HepG2 (cell line): Measurements from ENCODE around the gene SRCIN1. TPM values are rescaled to one million over a fixed set of nuclear protein-coding genes. Genes with fewer than 3 reads are reported as not detected.
"Not testable (repeated sequence)": the region's sequence is repeated elsewhere in the genome, so short reads cannot be mapped to it uniquely, and the experiment has no call there.

Experiments
- ATAC-seq: fragments of 200-7000 bp; cut with Tn5 transposase; 3 replicates; pipeline ENCODE4 v1.9.1; 2020; ENCODE audit warnings: mild to moderate bottlenecking, moderate library complexity
- BruUV-seq: library from RNA; stranded (reverse); fragments of 400-500 nt; replicated peaks from 2 replicates; lab custom pipeline; 2021; lab: Mats Ljungman, UMichigan
- CTCF ChIA-PET: fragments of 300-600 bp; formaldehyde crosslinking; extraction: SDS; loops from one replicate; lab custom pipeline; 2021; ENCODE audit warnings: low total read pairs, inconsistent platforms, low intra/inter-chr PET ratio; lab: Yijun Ruan, JAX
- POLR2A ChIA-PET: fragments of 350-600 bp; sonication (Branson Sonifier 250); formaldehyde crosslinking; loops from one replicate; lab custom pipeline; 2020; ENCODE audit warnings: antibody characterized with exemption, inconsistent platforms; lab: Yijun Ruan, JAX
- DNase-seq: peaks from one replicate; pipeline ENCODE4 v3.0.0-alpha.2; 2015; ENCODE audit warnings: low spot score
- FAIRE-seq: peaks from 3 replicates; lab custom pipeline; 2011; peaks lifted over from hg19 to GRCh38; lab: Jason Lieb, UNC
- H2AFZ ChIP-seq: one replicate; pipeline ENCODE4 v1.6.1; 2011; ENCODE audit warnings: low read length, inconsistent platforms
- H3K27ac ChIP-seq: fragments of 300-600 bp; 3 replicates; pipeline ENCODE4 v1.8.0; 2011; ENCODE audit warnings: mixed run types, mild to moderate bottlenecking, mixed read lengths, low read length, inconsistent platforms; ENCODE audit not compliant: insufficient read depth; ENCODE audit errors: extremely low read length
- H3K27me3 ChIP-seq, 2 experiments: fragments of 200-600 bp in 1 of 2; 2 replicates in 1 of 2; 3 replicates in 1 of 2; pipeline versions ENCODE4 v1.6.0 to v1.8.0; 2011; ENCODE audit warnings: low read length in 2 of 2, mild to moderate bottlenecking in 2 of 2, moderate library complexity in 2 of 2, inconsistent platforms in 1 of 2; ENCODE audit not compliant: insufficient read depth in 2 of 2, control insufficient read depth in 1 of 2
- H3K36me3 ChIP-seq, 2 experiments: fragments of 200-600 bp in 1 of 2; replicated peaks in 1 of 2; 2 replicates in 1 of 2; 3 replicates in 1 of 2; pipeline versions ENCODE4 v1.5.1 to v1.8.0; 2011; ENCODE audit warnings: low read length in 2 of 2, inconsistent platforms in 1 of 2; ENCODE audit not compliant: insufficient read depth in 2 of 2, control insufficient read depth in 1 of 2
- H3K4me1 ChIP-seq: 2 replicates; pipeline ENCODE4 v1.5.1; 2012; ENCODE audit warnings: low read length, inconsistent platforms; ENCODE audit not compliant: insufficient read depth
- H3K4me2 ChIP-seq: 2 replicates; pipeline ENCODE4 v1.6.0; 2011; ENCODE audit warnings: low read depth, low read length, inconsistent platforms
- H3K4me3 ChIP-seq, 3 experiments: fragments of 200-600 bp in 1 of 3; sonication (generic), shearing (Covaris generic) in 1 of 3; replicated peaks in 1 of 3; 2 replicates each; pipeline ENCODE4 v1.5.1; 2011 to 2016; ENCODE audit warnings: low read length in 3 of 3, inconsistent platforms in 2 of 3, low read depth in 2 of 3, mild to moderate bottlenecking in 2 of 3, control low read depth in 1 of 3, mixed read lengths in 1 of 3; ENCODE audit not compliant: insufficient read depth in 1 of 3
- H3K79me2 ChIP-seq: one replicate; pipeline ENCODE4 v1.6.1; 2011; ENCODE audit warnings: low read length, inconsistent platforms; ENCODE audit not compliant: insufficient read depth
- H3K9ac ChIP-seq: 2 replicates; pipeline ENCODE4 v1.6.0; 2011; ENCODE audit warnings: mild to moderate bottlenecking, low read depth, low read length, inconsistent platforms; ENCODE audit not compliant: insufficient read depth
- H3K9me3 ChIP-seq: 2 replicates; pipeline ENCODE4 v1.5.1; 2012; ENCODE audit warnings: mild to moderate bottlenecking, low read length
- H4K20me1 ChIP-seq: 2 replicates; pipeline ENCODE4 v1.6.0; 2011; ENCODE audit warnings: inconsistent platforms, mild to moderate bottlenecking, low read length, moderate library complexity; ENCODE audit not compliant: insufficient read depth
- ZNF460 ChIP-seq: sonication (generic); formaldehyde crosslinking; IDR thresholded peaks from 2 replicates; pipeline ENCODE4 v1.5.1; 2020; ENCODE audit warnings: missing genetic modification reagents, mild to moderate bottlenecking, borderline replicate concordance
- ZNF543 ChIP-seq: sonication (generic); formaldehyde crosslinking; IDR thresholded peaks from 2 replicates; pipeline ENCODE4 v1.4.0; 2020; ENCODE audit warnings: mild to moderate bottlenecking, missing genetic modification reagents
- ZNF841 ChIP-seq: sonication (generic); formaldehyde crosslinking; IDR thresholded peaks from 2 replicates; pipeline ENCODE4 v1.8.1; 2023; ENCODE audit warnings: missing genetic modification reagents, borderline replicate concordance
- WGBS: methylation state at CpG from one replicate; pipeline ENCODE4 v1.1.6; 2017; ENCODE audit warnings: low lambda C conversion rate; 5-methylcytosine and 5-hydroxymethylcytosine counted together
- in situ Hi-C: cut with HindIII; loops from 2 replicates; pipeline ENCODE4 v1.10.0; 2017; ENCODE audit warnings: low pct_unique_long_range_greater_than_20kb; ENCODE audit not compliant: extremely low pct_ligation_motif_present
- intact Hi-C: fragments of 100-400 bp; cut with micrococcal nuclease; formaldehyde crosslinking; loops from one replicate; pipeline ENCODE4 v1.10.0; 2022; ENCODE audit not compliant: unreplicated experiment
- polyA plus RNA-seq, 8 experiments: library from polyadenylated mRNA; depleted of rRNA in 3 of 8; stranded (reverse) in 7 of 8; unstranded in 1 of 8; fragments of >200 nt; fragmentation: Illumina TruSeq in 4 of 8; extraction: Trizol in 4 of 8; gene quantifications; 2 replicates each; pipeline versions ENCODE4 v1.2.1 to v1.2.3, GENCODE V29; 2011 to 2016; ENCODE audit warnings: low read depth in 4 of 8, missing spikeins in 1 of 8, mixed read lengths in 1 of 8; ENCODE audit not compliant: insufficient read depth in 1 of 8
- total RNA-seq, 5 experiments: library from RNA; depleted of rRNA; stranded (reverse); fragments of >200 nt; fragmentation: Illumina TruSeq; extraction: Trizol; gene quantifications; 2 replicates each; pipeline ENCODE4 v1.2.3, GENCODE V29; 2016; ENCODE audit warnings: low read depth in 1 of 5

Gene SRCIN1
- total and polyA plus RNA-seq, 2 of the 13 experiments (the other 11 are each of a cell fraction or from before 2014, with no cell fraction given): 1.2 to 9.6 TPM

DNA sequence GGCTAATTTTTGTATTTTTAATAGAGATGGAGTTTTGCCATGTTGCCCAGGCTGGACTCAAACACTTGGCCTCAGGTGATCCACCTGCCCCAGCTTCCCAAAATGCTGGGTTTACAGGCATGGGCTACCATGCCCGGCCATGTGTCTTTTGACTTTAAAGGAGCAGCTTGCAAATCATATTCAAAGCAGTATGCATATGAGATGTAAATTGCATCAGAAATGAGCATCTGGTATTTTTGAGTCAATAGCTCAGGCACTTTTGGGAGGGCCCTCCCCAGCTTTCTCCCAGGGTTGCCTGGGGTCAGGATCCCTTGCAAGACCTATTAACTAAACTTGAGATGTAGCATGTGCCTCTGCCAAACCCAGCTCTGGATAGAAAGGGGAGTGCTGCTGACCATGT lies 47.5 kb upstream of the SRCIN1 start:
- no peaks in the 10 kb centered on the region for H3K27me3 ChIP-seq
- no peak overlapping the region for H3K4me2 ChIP-seq
- ATAC-seq (no peak), FAIRE-seq (no peak), DNase-seq (no peak)
- in situ Hi-C loops: no loop called here
- no peaks in the 10 kb centered on the region for H3K36me3 ChIP-seq
- ChIA-PET POLR2A (interaction anchor here (1.0 to 9.9 kb wide), 4 partner anchors 10 to 51 kb away, joined by 3 to 291 read pairs (median 107); partner anchors contain the start of gene SRCIN1), CTCF (no interaction called here)
- 88% methylated on average over 1 of the region's 1 CpG for WGBS
- no peak overlapping the region for H3K4me3 ChIP-seq
- no peak overlapping the region for H3K27ac ChIP-seq
- peaks cover 94% of the 10 kb centered on the region for H3K4me1 ChIP-seq
- no peaks in the 10 kb centered on the region for H3K79me2 ChIP-seq
- no peak overlapping the region for H3K9ac ChIP-seq
- TF ChIP-seq ZNF543 (CRISPR knock-in tag): 0 out of 2 replicates have a peak, but pooled peaks have one; percentile 2
- TF ChIP-seq ZNF841 (CRISPR knock-in tag): no peak
- intact Hi-C loops: no loop called here
- no peak overlapping the region for H2AFZ ChIP-seq
- no peaks in the 10 kb centered on the region for H3K9me3 ChIP-seq
- no TSS peak for BruUV-seq
- no peaks in the 10 kb centered on the region for H4K20me1 ChIP-seq

DNA sequence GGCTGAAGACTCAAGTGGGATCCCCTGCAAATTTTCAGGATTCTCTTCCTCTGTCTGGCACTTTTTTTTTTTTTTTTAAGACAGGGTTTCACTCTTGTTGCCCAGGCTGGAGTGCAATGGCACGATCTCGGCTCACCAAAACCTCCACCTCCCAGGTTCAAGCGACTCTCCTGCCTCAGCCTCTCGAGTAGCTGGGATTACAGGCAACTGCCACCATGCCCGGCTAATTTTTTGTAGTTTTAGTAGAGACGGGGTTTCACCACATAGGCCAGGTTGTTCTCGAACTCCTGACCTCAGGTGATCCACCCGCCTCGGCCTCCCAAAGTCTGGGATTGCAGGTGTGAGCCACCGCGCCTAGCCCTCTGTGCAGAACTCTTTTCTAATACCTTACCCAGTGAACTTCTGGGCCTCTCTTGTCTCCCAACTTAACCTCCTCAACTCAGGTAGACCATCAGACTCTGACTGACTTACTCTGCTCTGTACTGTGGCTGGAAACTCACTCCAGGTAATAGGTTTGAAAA lies 45.0 kb upstream of the SRCIN1 start:
- in situ Hi-C loops: not testable (repeated sequence)

More for the DNA sequence above, 45.0 kb upstream of the SRCIN1 start:
- BruUV-seq, H3K4me3 ChIP-seq, CTCF ChIA-PET, DNase-seq, ATAC-seq, H3K4me2 ChIP-seq, H3K9ac ChIP-seq: not testable (repeated sequence)
- Histone ChIP-seq H3K4me1 (peaks cover 69% of the 10 kb centered on the region), H3K27ac (peak overlapping the region; percentile 54)
- WGBS: 81% methylated on average over 11 of the region's 11 CpGs
- TF ChIP-seq ZNF460: peak; percentile 39; the same call in 1 of the 2 replicates
- TF ChIP-seq, all 625 proteins: peak for 1; not testable (repeated sequence) for 624
- H2AFZ ChIP-seq: peak overlapping the region; percentile 38
- H3K9me3 ChIP-seq, H3K36me3 ChIP-seq, FAIRE-seq, H3K27me3 ChIP-seq, H4K20me1 ChIP-seq, intact Hi-C loops, H3K79me2 ChIP-seq: not testable (repeated sequence)
- POLR2A ChIA-PET: interaction anchor here (0.6 to 1.0 kb wide), 3 partner anchors 9 to 975 kb away, joined by 3 to 5 read pairs (median 5); no protein-coding TSS in a partner anchor
